Hematopoietic multipotent progenitor cell treated with erythropoietin and hydrocortisone succinate and interleukin-3 and kit ligand, for 15 days (in vitro differentiated cells): ENCODE data around the gene MYBPC3.

ENCODE experiments used
- DNase-seq: peaks from one replicate; pipeline ENCODE4 v3.0.0-alpha.2; 2015; ENCODE audit warnings: low spot score

MYBPC3 gene

GRCh38 chr11:47384498-47384897 is 32.0 kb upstream of the MYBPC3 start:
- DNase-seq: no peak

- no peak for DNase-seq
Observed at GRCh38 chr11:47383071-47383470, 30.6 kb upstream of the MYBPC3 start.

- no peak for DNase-seq
Observed at GRCh38 chr11:47380078-47380477, 27.6 kb upstream of the MYBPC3 start.

DNA sequence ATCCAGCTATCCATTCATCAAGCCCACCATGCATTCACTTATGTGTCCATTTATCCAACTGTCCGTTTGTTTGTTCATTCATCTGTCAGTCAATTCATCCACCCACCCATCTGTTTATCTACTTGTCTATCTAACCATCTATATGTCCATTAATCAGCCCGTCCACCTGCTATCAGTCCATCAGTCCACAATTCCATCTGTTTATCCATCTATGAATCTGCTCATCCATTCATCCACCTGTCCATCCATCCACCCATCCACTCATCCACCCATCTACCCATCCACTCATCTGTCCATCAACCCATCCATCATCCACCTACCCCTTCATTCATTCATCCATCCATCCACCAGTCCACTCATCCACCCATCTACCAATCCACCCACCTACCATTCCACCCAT is 26.8 kb upstream of the MYBPC3 start:
- DNase-seq: no peak

DNA sequence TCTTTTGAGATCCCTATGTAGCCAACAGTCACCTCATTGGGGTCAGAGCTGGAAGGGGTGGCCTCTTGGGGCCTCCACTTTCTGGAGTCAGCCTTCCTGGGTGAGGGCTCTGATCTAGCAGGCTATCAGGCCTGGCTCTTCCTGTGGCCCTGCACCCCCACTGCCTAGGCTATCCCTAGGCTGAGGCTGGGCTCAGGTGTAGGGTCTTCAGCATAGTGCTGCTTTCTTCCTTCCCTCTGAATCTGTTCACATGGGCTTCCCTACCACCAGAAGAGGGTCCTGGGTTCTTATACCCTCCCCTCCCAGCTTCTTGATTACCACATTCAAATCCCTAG is 26.3 kb upstream of the MYBPC3 start:
- DNase-seq: no peak

- peak; percentile 49 for DNase-seq
Observed at GRCh38 chr11:47378010-47378835, 25.7 kb upstream of the MYBPC3 start, which contains the start of gene SPI1. Gene SPI1, minus strand, starts transcription at chr11:47378547. Its CDS starts 194 bp downstream, at chr11:47378353.

- no peak for DNase-seq
Observed at GRCh38 chr11:47377571-47378009, 25.1 kb upstream of the MYBPC3 start.

DNA sequence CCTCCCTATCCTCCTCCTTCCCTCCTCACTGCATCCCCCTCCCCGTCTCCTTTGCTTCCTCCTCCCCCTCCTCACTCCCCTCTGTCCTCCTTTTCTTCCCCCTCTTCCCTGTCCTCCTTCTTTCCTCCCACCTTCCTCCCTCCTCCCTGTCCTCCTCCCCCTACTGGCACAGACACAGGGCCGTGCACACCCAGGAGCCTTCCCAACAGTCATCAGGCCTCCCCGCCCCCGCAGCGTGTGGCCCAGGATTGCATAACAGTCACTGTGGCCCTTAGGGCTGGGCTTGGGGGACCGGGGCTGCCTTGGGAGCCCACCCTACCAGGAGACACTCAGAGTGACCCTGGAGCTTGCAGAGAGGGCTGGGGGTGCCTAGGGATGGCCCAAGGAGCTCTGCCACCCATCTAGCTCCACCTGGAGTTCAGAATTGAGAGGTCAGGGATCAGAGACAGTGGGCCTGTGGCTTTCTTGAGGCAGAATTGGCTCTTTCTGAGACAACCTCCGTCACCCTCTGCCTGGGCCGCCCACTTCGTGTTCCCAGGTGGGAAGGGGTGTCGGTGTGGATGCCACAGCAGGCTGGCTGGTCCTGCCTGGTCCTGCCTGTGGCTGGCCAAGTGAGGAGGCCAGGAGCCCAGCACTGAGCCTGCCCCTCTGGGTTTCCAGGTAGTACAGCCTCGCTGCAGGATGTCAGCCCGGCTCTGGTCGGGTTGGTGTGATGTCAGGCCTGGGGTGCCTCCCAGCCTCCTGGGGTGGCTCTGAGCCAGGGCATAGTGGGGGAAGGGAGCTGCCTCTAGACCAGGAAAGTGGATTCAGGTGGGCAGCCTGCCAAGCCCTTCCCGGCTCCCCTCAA is 24.2 kb upstream of the MYBPC3 start:
- DNase-seq: no peak

- DNase-seq: no peak
Observed at GRCh38 chr11:47376107-47376524, 23.6 kb upstream of the MYBPC3 start.

GRCh38 chr11:47375546-47376085 is 23.1 kb upstream of the MYBPC3 start:
- DNase-seq: no peak

DNA sequence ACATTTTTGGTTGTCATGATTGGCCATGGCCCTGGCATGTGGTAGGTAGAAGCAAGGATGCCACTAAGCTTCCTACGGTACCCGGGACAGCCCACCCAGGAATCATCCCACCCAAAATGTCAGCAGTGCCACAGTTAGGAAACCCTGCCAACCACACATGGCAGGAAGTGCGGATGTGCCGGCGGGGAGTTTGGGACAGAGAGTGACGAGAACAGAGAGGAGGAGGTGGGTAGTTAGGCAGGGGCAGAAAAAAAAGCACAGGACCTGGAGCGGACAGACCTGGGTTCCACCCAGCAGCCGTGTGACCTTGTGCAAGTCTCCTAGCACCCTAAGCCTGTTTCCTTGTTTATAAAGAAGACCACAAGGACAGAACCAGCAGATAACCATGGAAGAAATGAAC is 22.5 kb upstream of the MYBPC3 start:
- DNase-seq: no peak

- DNase-seq: no peak
Observed at GRCh38 chr11:47374720-47375019, 22.2 kb upstream of the MYBPC3 start.

GRCh38 chr11:47373876-47374719 is 21.6 kb upstream of the MYBPC3 start:
- peak; percentile 77 for DNase-seq

DNA sequence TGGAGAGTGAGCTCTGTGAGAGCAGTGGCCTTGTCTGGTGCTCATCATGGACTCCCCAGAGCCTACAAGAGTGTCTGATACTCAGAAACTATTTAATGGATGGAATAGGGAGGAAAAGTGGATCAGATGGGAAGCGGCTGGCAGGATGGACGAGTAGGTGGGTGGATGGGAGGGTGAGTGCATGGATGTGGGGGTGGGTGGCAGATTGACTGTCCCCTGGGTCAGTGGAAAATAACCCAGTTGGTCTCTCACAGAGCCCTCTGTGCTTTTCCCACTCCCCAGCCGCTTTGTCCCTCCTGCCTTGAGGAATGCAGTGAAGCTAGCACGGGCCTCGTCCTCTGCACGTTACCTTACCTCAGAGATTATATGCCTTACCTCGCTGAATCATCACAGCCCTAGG is 19.9 kb upstream of the MYBPC3 start:
- no peak for DNase-seq

GRCh38 chr11:47369676-47370075 is 17.2 kb upstream of the MYBPC3 start:
- DNase-seq: no peak

DNA sequence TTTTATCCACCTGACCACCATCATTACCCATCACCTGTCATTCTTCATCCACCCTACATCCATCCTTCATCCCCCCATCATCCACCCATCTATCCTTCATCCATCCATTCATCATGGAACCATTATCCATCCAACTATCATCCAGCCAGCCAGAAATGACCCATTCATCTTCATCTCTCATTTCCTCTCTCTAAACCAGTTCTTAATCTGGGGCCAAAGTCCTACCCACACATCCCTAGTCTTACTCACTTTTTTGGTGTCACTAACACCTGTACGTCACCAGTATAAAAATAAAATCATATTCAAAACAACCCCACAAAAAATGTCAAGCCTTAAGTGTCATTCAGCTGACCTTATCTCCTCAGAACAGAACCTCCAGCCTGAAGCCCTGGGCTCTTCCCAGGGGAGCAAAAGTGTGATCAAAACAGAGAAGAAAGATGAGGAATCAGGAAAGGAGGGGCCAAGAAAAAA is 13.6 kb upstream of the MYBPC3 start:
- no peak for DNase-seq

- no peak for DNase-seq
Observed at GRCh38 chr11:47361419-47361818, 8.9 kb upstream of the MYBPC3 start.

GRCh38 chr11:47360341-47360740 is 7.8 kb upstream of the MYBPC3 start:
- DNase-seq: no peak

DNA sequence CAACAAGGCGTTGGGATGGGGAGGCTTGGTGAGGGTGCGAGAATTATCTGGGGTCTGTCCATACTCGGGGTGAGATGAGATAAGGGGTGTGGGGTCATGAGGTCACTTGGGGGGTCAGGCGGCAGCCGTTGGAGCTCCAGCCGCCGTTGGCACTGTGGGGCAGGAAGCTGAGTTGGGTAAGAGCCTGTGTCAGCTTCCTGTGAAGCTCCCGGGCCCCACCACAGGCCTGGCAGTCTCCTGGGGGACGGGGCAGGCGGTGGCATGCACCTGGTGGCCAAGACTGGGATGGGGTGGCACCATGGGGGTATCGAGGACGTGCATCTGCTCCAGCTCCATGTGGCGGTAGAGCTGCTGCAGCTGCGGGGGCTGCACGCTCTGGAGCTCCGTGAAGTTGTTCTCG is 7.1 kb upstream of the MYBPC3 start:
- no peak for DNase-seq

DNA sequence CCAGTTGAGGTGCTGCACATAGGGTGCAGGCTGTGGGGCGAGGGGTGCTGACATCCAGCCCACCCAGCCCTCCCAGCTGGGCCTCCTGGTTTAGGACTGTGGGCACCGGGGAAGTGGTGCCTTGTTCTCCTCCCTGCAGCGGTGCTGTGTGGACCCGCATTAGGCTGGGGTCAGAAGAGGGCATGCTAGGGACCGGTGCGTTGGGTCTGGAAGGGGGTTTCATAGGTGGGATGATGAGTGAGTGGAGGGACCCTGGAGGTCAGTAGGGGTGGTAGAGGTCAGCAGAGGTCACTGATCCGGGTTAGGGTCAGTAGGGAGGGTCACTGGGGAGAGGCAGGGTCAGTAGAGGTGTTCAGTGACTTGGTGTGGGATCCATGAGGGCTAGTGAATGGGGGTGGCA is 6.7 kb upstream of the MYBPC3 start:
- DNase-seq: no peak

DNA sequence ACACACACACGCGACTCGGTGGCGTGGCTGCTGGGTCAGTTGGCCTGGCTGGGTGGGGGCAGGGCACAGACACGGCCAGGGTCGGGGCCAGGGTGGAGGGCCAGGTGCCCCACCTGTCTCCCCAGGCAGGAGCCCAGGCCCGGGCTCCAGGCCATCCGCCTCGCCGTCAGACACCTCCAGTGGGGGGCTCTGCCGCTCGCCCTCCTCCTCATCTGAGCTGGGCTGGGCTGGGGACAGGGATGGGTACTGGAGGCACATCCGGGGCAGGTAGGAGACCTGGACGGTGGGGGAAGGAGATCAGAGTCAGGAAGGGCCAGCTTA is 6.2 kb upstream of the MYBPC3 start:
- DNase-seq: no peak
